IMR-90 (cell line): Measurements from ENCODE around the gene NTM. TPM values are rescaled to one million over a fixed set of nuclear protein-coding genes. Genes with fewer than 3 reads are reported as not detected.

Experiments
- ATAC-seq: fragments of 200-7000 bp; cut with Tn5 transposase; 2 replicates; pipeline ENCODE4 v1.9.1; 2020; ENCODE audit warnings: low read depth, mild to moderate bottlenecking, moderate library complexity
- BruUV-seq: library from RNA; stranded (reverse); fragments of 400-500 nt; replicated peaks from 2 replicates; lab custom pipeline; 2021; lab: Mats Ljungman, UMichigan
- CTCF ChIA-PET: fragments of 300-600 bp; formaldehyde crosslinking; extraction: SDS; loops from one replicate; lab custom pipeline; 2021; ENCODE audit warnings: antibody characterized with exemption; lab: Yijun Ruan, JAX
- POLR2A ChIA-PET: fragments of 300-600 bp; sonication (Branson Sonifier 250); formaldehyde crosslinking; loops from one replicate; lab custom pipeline; 2022; ENCODE audit warnings: antibody characterized with exemption; ENCODE audit not compliant: unreplicated experiment; lab: Charles Lee
- DNase-seq: peaks from one replicate; pipeline ENCODE4 v3.0.0; 2013
- H2AFZ ChIP-seq: replicated peaks from 2 replicates; pipeline ENCODE3; 2013; ENCODE audit warnings: low read length, mild to moderate bottlenecking; ENCODE audit not compliant: poor library complexity
- H2AK5ac ChIP-seq: 2 replicates; pipeline ENCODE4 v1.6.1; 2013; ENCODE audit warnings: low read depth, low read length, inconsistent platforms
- H2AK9ac ChIP-seq: replicated peaks from 2 replicates; pipeline ENCODE3; 2013; ENCODE audit warnings: mild to moderate bottlenecking, low read depth, low read length, moderate library complexity; ENCODE audit not compliant: poor library complexity
- H2BK120ac ChIP-seq: 2 replicates; pipeline ENCODE4 v1.6.1; 2013; ENCODE audit warnings: low read depth, low read length, inconsistent platforms
- H2BK15ac ChIP-seq: 3 replicates; pipeline ENCODE4 v1.6.1; 2013; ENCODE audit warnings: low read depth, low read length, inconsistent platforms
- H2BK20ac ChIP-seq: 2 replicates; pipeline ENCODE4 v1.6.1; 2013; ENCODE audit warnings: low read depth, mild to moderate bottlenecking, inconsistent platforms, low read length, moderate library complexity
- H2BK5ac ChIP-seq: 2 replicates; pipeline ENCODE4 v1.6.1; 2013; ENCODE audit warnings: mild to moderate bottlenecking, low read depth, low read length, inconsistent platforms; ENCODE audit not compliant: poor library complexity, severe bottlenecking
- H3K14ac ChIP-seq: replicated peaks from 2 replicates; pipeline ENCODE4 v1.6.1; 2013; ENCODE audit warnings: low read depth, low read length, inconsistent platforms
- H3K18ac ChIP-seq: 2 replicates; pipeline ENCODE4 v1.6.1; 2013; ENCODE audit warnings: low read depth, low read length, control low read depth
- H3K23ac ChIP-seq: 2 replicates; pipeline ENCODE4 v1.6.1; 2013; ENCODE audit warnings: low read depth, low read length, inconsistent platforms
- H3K27ac ChIP-seq: 2 replicates; pipeline ENCODE4 v1.5.1; 2013; ENCODE audit warnings: mild to moderate bottlenecking, control low read depth, low read length; ENCODE audit not compliant: insufficient read depth
- H3K27me3 ChIP-seq: 2 replicates; pipeline ENCODE4 v1.6.1; 2013; ENCODE audit warnings: low read length; ENCODE audit not compliant: control insufficient read depth, insufficient read depth
- H3K36me3 ChIP-seq: 2 replicates; pipeline ENCODE4 v1.6.1; 2013; ENCODE audit warnings: low read length, mixed read lengths; ENCODE audit not compliant: control insufficient read depth, insufficient read depth
- H3K4ac ChIP-seq: 2 replicates; pipeline ENCODE4 v1.6.1; 2013; ENCODE audit warnings: low read depth, low read length, inconsistent platforms
- H3K4me1 ChIP-seq: 2 replicates; pipeline ENCODE4 v1.6.1; 2013; ENCODE audit warnings: low read length, mixed read lengths; ENCODE audit not compliant: control insufficient read depth, insufficient read depth
- H3K4me2 ChIP-seq: 2 replicates; pipeline ENCODE4 v1.6.1; 2013; ENCODE audit warnings: low read depth, mild to moderate bottlenecking, control low read depth, low read length, moderate library complexity
- H3K4me3 ChIP-seq: 2 replicates; pipeline ENCODE4 v1.5.1; 2013; ENCODE audit warnings: low read depth, mild to moderate bottlenecking, control low read depth, low read length, moderate library complexity; ENCODE audit not compliant: insufficient read depth
- H3K56ac ChIP-seq: 2 replicates; pipeline ENCODE4 v1.6.1; 2013; ENCODE audit warnings: low read length, inconsistent platforms; ENCODE audit not compliant: insufficient read depth; ENCODE audit errors: extremely low read depth
- H3K79me1 ChIP-seq, 2 experiments: 2 replicates each; pipeline ENCODE4 v1.6.1; 2013; ENCODE audit warnings: low read length in 2 of 2, inconsistent platforms in 1 of 2, low read depth in 1 of 2
- H3K9ac ChIP-seq: 2 replicates; pipeline ENCODE4 v1.6.1; 2013; ENCODE audit warnings: low read depth, low read length, control low read depth
- H3K9me1 ChIP-seq: 2 replicates; pipeline ENCODE4 v1.6.1; 2013; ENCODE audit warnings: low read length, inconsistent platforms; ENCODE audit not compliant: insufficient read depth
- H3K9me3 ChIP-seq: 2 replicates; pipeline ENCODE4 v1.6.1; 2013; ENCODE audit warnings: low read length; ENCODE audit not compliant: control insufficient read depth, insufficient read depth
- H4K20me1 ChIP-seq: 2 replicates; pipeline ENCODE4 v1.6.1; 2013; ENCODE audit warnings: low read length, inconsistent platforms; ENCODE audit not compliant: insufficient read depth
- H4K5ac ChIP-seq: 2 replicates; pipeline ENCODE4 v1.6.1; 2013; ENCODE audit warnings: mild to moderate bottlenecking, low read depth, low read length, control low read depth
- H4K8ac ChIP-seq, 2 experiments: 2 replicates each; pipeline ENCODE4 v1.6.1; 2013; ENCODE audit warnings: low read depth in 2 of 2, low read length in 2 of 2, control low read depth in 1 of 2, inconsistent platforms in 1 of 2
- H4K91ac ChIP-seq: 2 replicates; pipeline ENCODE4 v1.6.1; 2013; ENCODE audit warnings: low read depth, low read length, inconsistent platforms; ENCODE audit not compliant: insufficient read depth
- BHLHE40 ChIP-seq: fragments of 150-350 bp; IDR thresholded peaks from 2 replicates; pipeline ENCODE4 v1.6.1; 2016; ENCODE audit warnings: mild to moderate bottlenecking, low read depth, low read length
- CEBPB ChIP-seq: IDR thresholded peaks from 2 replicates; pipeline ENCODE4 v1.6.1; 2012; ENCODE audit warnings: low read depth, low read length, improper control_type of control experiment
- CHD1 ChIP-seq: IDR thresholded peaks from 2 replicates; pipeline ENCODE4 v1.6.1; 2012; ENCODE audit warnings: low read depth, low read length, improper control_type of control experiment
- FOS ChIP-seq: fragments of 150-350 bp; IDR thresholded peaks from 2 replicates; pipeline ENCODE4 v1.6.1; 2016; ENCODE audit warnings: low read depth, low read length
- MAFK ChIP-seq: IDR thresholded peaks from 2 replicates; pipeline ENCODE4 v1.6.1; 2012; ENCODE audit warnings: low read depth, low read length, improper control_type of control experiment
- MAZ ChIP-seq: IDR thresholded peaks from 2 replicates; pipeline ENCODE4 v1.6.1; 2012; ENCODE audit warnings: low read depth, mild to moderate bottlenecking, low read length, improper control_type of control experiment, moderate library complexity, borderline replicate concordance
- MXI1 ChIP-seq: IDR thresholded peaks from 2 replicates; pipeline ENCODE4 v1.6.1; 2012; ENCODE audit warnings: low read depth, mild to moderate bottlenecking, low read length, moderate library complexity, borderline replicate concordance
- NFE2L2 ChIP-seq: fragments of 150-350 bp; IDR thresholded peaks from 2 replicates; pipeline ENCODE4 v1.6.1; 2016; ENCODE audit warnings: low read depth, mild to moderate bottlenecking, low read length
- POLR2A ChIP-seq: IDR thresholded peaks from 2 replicates; pipeline ENCODE4 v1.6.1; 2012; ENCODE audit warnings: mild to moderate bottlenecking, low read depth, low read length
- RAD21 ChIP-seq: IDR thresholded peaks from 2 replicates; pipeline ENCODE4 v1.6.1; 2012; ENCODE audit warnings: low read length, improper control_type of control experiment
- RCOR1 ChIP-seq: IDR thresholded peaks from 2 replicates; pipeline ENCODE4 v1.6.1; 2012; ENCODE audit warnings: mild to moderate bottlenecking, low read length, improper control_type of control experiment; ENCODE audit not compliant: insufficient replicate concordance
- RFX5 ChIP-seq: IDR thresholded peaks from 2 replicates; pipeline ENCODE4 v1.8.0; 2012; ENCODE audit warnings: low read depth, mild to moderate bottlenecking, low read length, moderate library complexity
- SMC3 ChIP-seq: fragments of 150-350 bp; IDR thresholded peaks from 2 replicates; pipeline ENCODE4 v1.6.1; 2016; ENCODE audit warnings: low read depth, mild to moderate bottlenecking, antibody characterized with exemption, low read length, moderate library complexity
- WGBS, 2 experiments: methylation state at CpG; one replicate each; pipeline versions ENCODE4 v1.1.5 to v1.1.7; 2013; ENCODE audit warnings: missing lambda C conversion rate in 2 of 2; ENCODE audit not compliant: insufficient read length in 1 of 2; ENCODE audit errors: extremely low coverage in 2 of 2; 5-methylcytosine and 5-hydroxymethylcytosine counted together
- dilution Hi-C: fragments of 300-500 bp; cut with HindIII; formaldehyde crosslinking; loops from one replicate; pipeline ENCODE4 v1.14.3; 2018; ENCODE audit warnings: low sequenced_read_pairs; ENCODE audit not compliant: unreplicated experiment
- in situ Hi-C: fragments of 300-500 bp; cut with MboI; formaldehyde crosslinking; loops from 3 replicates; pipeline ENCODE4 v1.14.3; 2019; ENCODE audit warnings: low sequenced_read_pairs, inconsistent platforms, mixed read lengths
- intact Hi-C: fragments of 100-400 bp; cut with micrococcal nuclease; formaldehyde crosslinking; loops from 2 replicates; pipeline ENCODE4 v1.10.0; 2022
- polyA plus RNA-seq, 3 experiments: library from polyadenylated mRNA; depleted of rRNA; stranded (reverse); fragments of >200 nt; gene quantifications; 2 replicates each; pipeline ENCODE4 v1.2.3, GENCODE V29; 2012; ENCODE audit warnings: low replicate concordance in 1 of 3
- total RNA-seq: library from RNA; depleted of rRNA; stranded (reverse); fragments of >200 nt; gene quantifications from 2 replicates; pipeline ENCODE4 v1.2.3, GENCODE V29; 2012
- TF ChIP-seq, protein P1 (sequence below): fragments of 150-350 bp; IDR thresholded peaks from 2 replicates; pipeline ENCODE4 v1.6.1; 2017; ENCODE audit warnings: mild to moderate bottlenecking, antibody characterized with exemption, low read length, low read depth
- TF ChIP-seq, protein P2 (sequence below): conservative IDR thresholded peaks from 2 replicates; pipeline ENCODE4 v1.5.1; 2012; ENCODE audit warnings: mild to moderate bottlenecking, low read depth, low read length, improper control_type of control experiment
- TF ChIP-seq, protein P3 (sequence below): fragments of 150-350 bp; IDR thresholded peaks from 2 replicates; pipeline ENCODE4 v1.6.1; 2016; ENCODE audit warnings: low read depth, mild to moderate bottlenecking, low read length, moderate library complexity, borderline replicate concordance

NTM gene
- total and polyA plus RNA-seq, 2 of the 4 experiments (the other 2 are of a cell fraction) = 19.5 to 25.5 TPM

DNA sequence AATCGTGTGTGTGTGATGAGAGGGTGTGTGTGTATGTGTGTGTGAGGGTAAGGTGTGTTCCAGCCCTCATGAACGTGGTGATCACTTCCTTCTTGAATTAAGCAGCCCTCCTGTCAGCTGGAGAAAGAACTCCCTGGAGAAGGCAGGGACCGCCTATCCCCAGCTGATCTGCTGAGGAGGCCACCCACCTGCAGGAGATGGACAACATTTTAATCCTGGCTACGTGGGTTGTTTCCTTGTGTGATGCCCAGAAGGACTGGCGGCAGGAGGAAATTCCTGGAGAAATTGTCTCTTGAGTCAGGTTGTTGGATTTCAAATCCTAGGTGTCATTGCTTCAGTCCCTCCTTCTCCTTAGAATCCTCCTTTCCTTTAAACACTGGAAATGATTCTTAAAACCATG, 878.8 kb downstream of the NTM start:
- Histone ChIP-seq H4K8ac (no peak overlapping the region), H3K36me3 (no peaks in the 10 kb centered on the region), H2BK15ac (no peak overlapping the region), H3K9me1 (no peaks in the 10 kb centered on the region; the same call in 1 of the 2 replicates), H3K27ac (no peak overlapping the region), H2BK120ac (no peak overlapping the region), H3K27me3 (no peaks in the 10 kb centered on the region), H4K5ac (no peak overlapping the region), H3K4ac (no peak overlapping the region), H2AK5ac (no peak overlapping the region), H3K4me2 (no peak overlapping the region), H3K9me3 (no peaks in the 10 kb centered on the region), H4K20me1 (no peaks in the 10 kb centered on the region), H3K4me3 (no peak overlapping the region), H3K4me1 (no peaks in the 10 kb centered on the region), H3K9ac (no peak overlapping the region), H3K18ac (no peak overlapping the region), H4K91ac (no peak overlapping the region), H3K14ac (no peak overlapping the region), H2BK5ac (no peak overlapping the region), H3K56ac (no peak overlapping the region), H2BK20ac (no peak overlapping the region), H3K23ac (no peak overlapping the region), H2AFZ (peak overlapping the region; percentile 16), H3K79me1 (0 out of 4 replicates have a peak, but pooled peaks cover 0 to 4% of the 10 kb centered on the region in 2 experiments), H2AK9ac (no peak overlapping the region)
- POLR2A ChIA-PET = no interaction called here
- TF ChIP-seq, protein P1, sequence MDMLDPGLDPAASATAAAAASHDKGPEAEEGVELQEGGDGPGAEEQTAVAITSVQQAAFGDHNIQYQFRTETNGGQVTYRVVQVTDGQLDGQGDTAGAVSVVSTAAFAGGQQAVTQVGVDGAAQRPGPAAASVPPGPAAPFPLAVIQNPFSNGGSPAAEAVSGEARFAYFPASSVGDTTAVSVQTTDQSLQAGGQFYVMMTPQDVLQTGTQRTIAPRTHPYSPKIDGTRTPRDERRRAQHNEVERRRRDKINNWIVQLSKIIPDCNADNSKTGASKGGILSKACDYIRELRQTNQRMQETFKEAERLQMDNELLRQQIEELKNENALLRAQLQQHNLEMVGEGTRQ = no peak
- no peak for TF ChIP-seq MXI1
- no peak for TF ChIP-seq RCOR1
- TF ChIP-seq MAZ = no peak
- no peak for TF ChIP-seq SMC3
- no peak for TF ChIP-seq RFX5
- no peak for TF ChIP-seq CEBPB
- no peak for TF ChIP-seq FOS
- TF ChIP-seq CHD1 = no peak
- TF ChIP-seq BHLHE40 = no peak
- no peak for TF ChIP-seq POLR2A
- no peak for TF ChIP-seq RAD21
- TF ChIP-seq, protein P2, sequence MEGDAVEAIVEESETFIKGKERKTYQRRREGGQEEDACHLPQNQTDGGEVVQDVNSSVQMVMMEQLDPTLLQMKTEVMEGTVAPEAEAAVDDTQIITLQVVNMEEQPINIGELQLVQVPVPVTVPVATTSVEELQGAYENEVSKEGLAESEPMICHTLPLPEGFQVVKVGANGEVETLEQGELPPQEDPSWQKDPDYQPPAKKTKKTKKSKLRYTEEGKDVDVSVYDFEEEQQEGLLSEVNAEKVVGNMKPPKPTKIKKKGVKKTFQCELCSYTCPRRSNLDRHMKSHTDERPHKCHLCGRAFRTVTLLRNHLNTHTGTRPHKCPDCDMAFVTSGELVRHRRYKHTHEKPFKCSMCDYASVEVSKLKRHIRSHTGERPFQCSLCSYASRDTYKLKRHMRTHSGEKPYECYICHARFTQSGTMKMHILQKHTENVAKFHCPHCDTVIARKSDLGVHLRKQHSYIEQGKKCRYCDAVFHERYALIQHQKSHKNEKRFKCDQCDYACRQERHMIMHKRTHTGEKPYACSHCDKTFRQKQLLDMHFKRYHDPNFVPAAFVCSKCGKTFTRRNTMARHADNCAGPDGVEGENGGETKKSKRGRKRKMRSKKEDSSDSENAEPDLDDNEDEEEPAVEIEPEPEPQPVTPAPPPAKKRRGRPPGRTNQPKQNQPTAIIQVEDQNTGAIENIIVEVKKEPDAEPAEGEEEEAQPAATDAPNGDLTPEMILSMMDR = no peak
- TF ChIP-seq, protein P3, sequence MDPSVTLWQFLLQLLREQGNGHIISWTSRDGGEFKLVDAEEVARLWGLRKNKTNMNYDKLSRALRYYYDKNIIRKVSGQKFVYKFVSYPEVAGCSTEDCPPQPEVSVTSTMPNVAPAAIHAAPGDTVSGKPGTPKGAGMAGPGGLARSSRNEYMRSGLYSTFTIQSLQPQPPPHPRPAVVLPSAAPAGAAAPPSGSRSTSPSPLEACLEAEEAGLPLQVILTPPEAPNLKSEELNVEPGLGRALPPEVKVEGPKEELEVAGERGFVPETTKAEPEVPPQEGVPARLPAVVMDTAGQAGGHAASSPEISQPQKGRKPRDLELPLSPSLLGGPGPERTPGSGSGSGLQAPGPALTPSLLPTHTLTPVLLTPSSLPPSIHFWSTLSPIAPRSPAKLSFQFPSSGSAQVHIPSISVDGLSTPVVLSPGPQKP = no peak
- TF ChIP-seq MAFK = no peak
- no peak for TF ChIP-seq NFE2L2
- WGBS, 2 experiments = 60 to 100% methylated on average over 1 of the region's 5 CpGs
- in situ Hi-C loops = no loop called here
- no TSS peak for BruUV-seq
- intact Hi-C loops = no loop called here
- ATAC-seq = no peak
- dilution Hi-C loops = no loop called here
- DNase-seq = no peak
- CTCF ChIA-PET = interaction anchor here (1.6 kb wide), 1 partner anchor 63 kb away, joined by 4 read pairs; no protein-coding TSS in a partner anchor
